Activated CD8-positive, alpha-beta T cell treated with anti-CD3 and anti-CD28 coated beads for 36 hours (primary cell): ENCODE measurements around the gene S1PR5. TPM values are rescaled to one million over a fixed set of nuclear protein-coding genes. Genes with fewer than 3 reads are reported as not detected.

ENCODE experiments used
- ATAC-seq: fragments of 200-7000 bp; cut with Tn5 transposase; one replicate; pipeline ENCODE4 v1.10.0; 2021; ENCODE audit warnings: mild to moderate bottlenecking, moderate library complexity
- CTCF ChIA-PET: fragments of 350-600 bp; sonication (Branson Sonifier 250); formaldehyde crosslinking; loops from one replicate; lab custom pipeline; 2021; ENCODE audit warnings: antibody characterized with exemption; lab: Charles Lee
- POLR2A ChIA-PET: fragments of 350-600 bp; sonication (Branson Sonifier 250); formaldehyde crosslinking; loops from one replicate; lab custom pipeline; 2021; ENCODE audit warnings: antibody characterized with exemption; lab: Charles Lee
- DNase-seq: peaks from one replicate; pipeline ENCODE4 v3.0.0-alpha.2; 2020
- H3K27ac Mint-ChIP-seq: one replicate; pipeline ENCODE4 v1.8.0; 2021; ENCODE audit warnings: mild to moderate bottlenecking, mixed read lengths
- H3K27me3 Mint-ChIP-seq: one replicate; pipeline ENCODE4 v1.8.0; 2021; ENCODE audit warnings: mixed read lengths
- H3K36me3 Mint-ChIP-seq: one replicate; pipeline ENCODE4 v1.8.0; 2021; ENCODE audit warnings: low read depth, mixed read lengths
- H3K4me1 Mint-ChIP-seq: one replicate; pipeline ENCODE4 v1.8.0; 2021; ENCODE audit warnings: low read depth, mixed read lengths
- H3K4me3 Mint-ChIP-seq: one replicate; pipeline ENCODE4 v1.8.0; 2021; ENCODE audit warnings: mild to moderate bottlenecking, moderate library complexity, mixed read lengths
- H3K9me3 Mint-ChIP-seq: one replicate; pipeline ENCODE4 v1.8.0; 2021; ENCODE audit warnings: mixed read lengths
- CTCF ChIP-seq: fragments of 200-600 bp; IDR thresholded peaks from one replicate; pipeline ENCODE4 v1.8.0; 2022; ENCODE audit warnings: antibody characterized with exemption, mild to moderate bottlenecking
- intact Hi-C: fragments of 100-400 bp; cut with micrococcal nuclease; formaldehyde crosslinking; loops from one replicate; pipeline ENCODE4 v1.10.0; 2022
- total RNA-seq, 2 experiments: library from RNA; stranded (reverse); gene quantifications; one replicate each; pipeline ENCODE4 v1.2.3, GENCODE V29; 2021

S1PR5 gene
- total RNA-seq, 2 experiments from 2014 or later, result 0.81 to 1.1 TPM

GRCh38 chr19:10546817-10547216, 29.6 kb upstream of the S1PR5 start:
- intact Hi-C loops, result no loop called here
- no peak overlapping the region for H3K27ac Mint-ChIP-seq
- DNase-seq (no peak), ATAC-seq (no peak)
- H3K4me3 Mint-ChIP-seq, result no peak overlapping the region
- CTCF ChIA-PET, result interaction anchor here (0.8 to 2.5 kb wide), 3 partner anchors 12 to 69 kb away, joined by 4 to 8 read pairs (median 4); no protein-coding TSS in a partner anchor
- no peak for TF ChIP-seq CTCF
- peaks cover 20% of the 10 kb centered on the region for H3K36me3 Mint-ChIP-seq
- POLR2A ChIA-PET, result interaction anchor here (0.6 to 1.4 kb wide), 4 partner anchors 14 to 384 kb away, joined by 3 read pairs; partner anchors contain the start of gene S1PR5
- H3K9me3 Mint-ChIP-seq, result no peaks in the 10 kb centered on the region
- H3K27me3 Mint-ChIP-seq, result no peaks in the 10 kb centered on the region
- H3K4me1 Mint-ChIP-seq, result peaks cover 19% of the 10 kb centered on the region

GRCh38 chr19:10544753-10545251, 27.6 kb upstream of the S1PR5 start:
- Mint-ChIP-seq H3K9me3 (no peaks in the 10 kb centered on the region), H3K4me1 (peaks cover 9% of the 10 kb centered on the region), H3K27me3 (peaks cover 6% of the 10 kb centered on the region), H3K27ac (peak overlapping the region; percentile 79), H3K4me3 (peak overlapping the region; percentile 81), H3K36me3 (peaks cover 4% of the 10 kb centered on the region)
- TF ChIP-seq CTCF, result no peak
- ChIA-PET POLR2A (interaction anchor here (0.9 to 1.8 kb wide), 3 partner anchors 9 to 23 kb away, joined by 3 to 11 read pairs (median 3); no protein-coding TSS in a partner anchor), CTCF (interaction anchor here (1.0 to 1.5 kb wide), 2 partner anchors 8 to 11 kb away, joined by 3 to 5 read pairs; no protein-coding TSS in a partner anchor)
- no peak for ATAC-seq
- DNase-seq, result peak; percentile 16
- intact Hi-C loops, result no loop called here

- DNase-seq (peak; percentile 38), ATAC-seq (no peak)
- Mint-ChIP-seq H3K36me3 (peaks cover 4% of the 10 kb centered on the region), H3K27ac (peak overlapping the region; percentile 79), H3K27me3 (peaks cover 6% of the 10 kb centered on the region), H3K4me3 (peak overlapping the region; percentile 81), H3K4me1 (peaks cover 9% of the 10 kb centered on the region), H3K9me3 (no peaks in the 10 kb centered on the region)
- no peak for TF ChIP-seq CTCF
- ChIA-PET POLR2A (interaction anchor here (0.9 to 1.8 kb wide), 3 partner anchors 9 to 24 kb away, joined by 3 to 11 read pairs (median 3); no protein-coding TSS in a partner anchor), CTCF (interaction anchor here (1.0 kb wide), 1 partner anchor 8 kb away, joined by 3 read pairs; no protein-coding TSS in a partner anchor)
- intact Hi-C loops, result no loop called here
Measured at GRCh38 chr19:10544242-10544752, 27.1 kb upstream of the S1PR5 start.

- CTCF ChIA-PET, result interaction anchor here (0.7 to 3.0 kb wide), 5 partner anchors 27 to 157 kb away, joined by 3 to 28 read pairs (median 3); partner anchors contain the start of genes CDKN2D, QTRT1 and S1PR5
- Mint-ChIP-seq H3K27ac (peak within 1 kb of the TSS; percentile 79), H3K4me3 (peak within 1 kb of the TSS; percentile 81), H3K4me1 (peaks cover 9% of the 10 kb centered on the region), H3K27me3 (peaks cover 13% of the 10 kb centered on the region), H3K9me3 (no peaks in the 10 kb centered on the region), H3K36me3 (peaks cover 4% of the 10 kb centered on the region)
- POLR2A ChIA-PET, result interaction anchor here (1.0 to 1.8 kb wide), 5 partner anchors 9 to 109 kb away, joined by 3 to 11 read pairs (median 7); no protein-coding TSS in a partner anchor
- no peak for TF ChIP-seq CTCF
- ATAC-seq (peak; percentile 84), DNase-seq (peak; percentile 80)
- intact Hi-C loops, result no loop called here
Measured at GRCh38 chr19:10543420-10544241, 26.4 kb upstream of the S1PR5 start, which contains the start of gene ATG4D. Gene ATG4D (plus strand): TSS chr19:10543904. CDS start chr19:10544091, 187 bp downstream.
